ENCODE results near the gene DNAH6. TPM values are rescaled to one million over a fixed set of nuclear protein-coding genes. Genes with fewer than 3 reads are reported as not detected.

DNAH6 gene
- polyA plus RNA-seq, 1 donor (not counting 4 experiments of a cell fraction or from before 2014, with no cell fraction given), result 0.05 TPM

DNA sequence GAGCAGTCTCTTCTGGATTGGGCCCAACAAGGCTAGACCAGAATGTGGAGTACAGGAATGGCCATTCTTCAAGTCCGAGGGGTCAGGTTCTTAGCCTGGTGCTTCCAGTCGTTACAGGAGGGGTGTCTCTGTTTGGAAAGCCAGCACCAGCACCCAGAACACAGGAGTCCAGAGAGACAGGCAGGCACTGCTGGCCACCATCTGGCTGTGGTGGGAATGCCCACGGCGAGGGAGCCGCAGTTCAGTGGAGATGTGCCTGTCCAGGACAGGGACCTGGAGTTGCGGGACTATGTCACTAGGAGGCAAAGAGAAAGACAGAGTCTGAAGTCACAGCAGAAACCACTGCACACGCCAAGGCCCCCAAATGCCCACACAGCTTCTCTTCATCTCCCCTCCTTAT, 305.5 kb downstream of the DNAH6 start:
- no peaks in the 10 kb centered on the region for H3K4me1 ChIP-seq (ENCODE audit: control insufficient read depth, extremely low read depth, insufficient read depth, low read length)
- H4K20me1 ChIP-seq (ENCODE audit: control insufficient read depth, extremely low read depth, insufficient read depth, low read length), result no peaks in the 10 kb centered on the region
- no peaks in the 10 kb centered on the region for H3K9me3 ChIP-seq (ENCODE audit: control insufficient read depth, low read depth, low read length)
- FAIRE-seq (no peak), DNase-seq (ENCODE audit: low read depth, low spot score) (no peak)
- no peak overlapping the region for H3K27ac ChIP-seq (ENCODE audit: control insufficient read depth, insufficient read depth, low read length)
- H3K36me3 ChIP-seq (ENCODE audit: control insufficient read depth in 2 of 2, extremely low read depth in 1 of 2, insufficient read depth in 2 of 2, low read length in 2 of 2), result no peaks in the 10 kb centered on the region
- H2AFZ ChIP-seq (ENCODE audit: control insufficient read depth, low read length), result no peak overlapping the region
- H3K4me2 ChIP-seq (ENCODE audit: control insufficient read depth, extremely low read depth, insufficient read depth, low read depth, low read length), result no peak overlapping the region
- no peaks in the 10 kb centered on the region for H3K9me1 ChIP-seq (ENCODE audit: control insufficient read depth, extremely low read depth, insufficient read depth, low read length)
- H3K79me2 ChIP-seq (ENCODE audit: control insufficient read depth, insufficient read depth, low read length), result no peaks in the 10 kb centered on the region
- no peaks in the 10 kb centered on the region for H3K27me3 ChIP-seq (ENCODE audit: control insufficient read depth, extremely low read depth, insufficient read depth, low read length)
- dilution Hi-C loops (cut with MboI; ENCODE audit: extremely low pct_ligation_motif_present, low sequenced_read_pairs), result no loop called here
- TF ChIP-seq, protein P1, sequence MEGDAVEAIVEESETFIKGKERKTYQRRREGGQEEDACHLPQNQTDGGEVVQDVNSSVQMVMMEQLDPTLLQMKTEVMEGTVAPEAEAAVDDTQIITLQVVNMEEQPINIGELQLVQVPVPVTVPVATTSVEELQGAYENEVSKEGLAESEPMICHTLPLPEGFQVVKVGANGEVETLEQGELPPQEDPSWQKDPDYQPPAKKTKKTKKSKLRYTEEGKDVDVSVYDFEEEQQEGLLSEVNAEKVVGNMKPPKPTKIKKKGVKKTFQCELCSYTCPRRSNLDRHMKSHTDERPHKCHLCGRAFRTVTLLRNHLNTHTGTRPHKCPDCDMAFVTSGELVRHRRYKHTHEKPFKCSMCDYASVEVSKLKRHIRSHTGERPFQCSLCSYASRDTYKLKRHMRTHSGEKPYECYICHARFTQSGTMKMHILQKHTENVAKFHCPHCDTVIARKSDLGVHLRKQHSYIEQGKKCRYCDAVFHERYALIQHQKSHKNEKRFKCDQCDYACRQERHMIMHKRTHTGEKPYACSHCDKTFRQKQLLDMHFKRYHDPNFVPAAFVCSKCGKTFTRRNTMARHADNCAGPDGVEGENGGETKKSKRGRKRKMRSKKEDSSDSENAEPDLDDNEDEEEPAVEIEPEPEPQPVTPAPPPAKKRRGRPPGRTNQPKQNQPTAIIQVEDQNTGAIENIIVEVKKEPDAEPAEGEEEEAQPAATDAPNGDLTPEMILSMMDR (optimal IDR thresholded peaks at IDR 0.05 in 1 of 3, IDR thresholded peaks at IDR 0.05 in 1 of 3, conservative IDR thresholded peaks at IDR 0.05 in 1 of 3; ENCODE audit: extremely low read depth in 1 of 3, insufficient read depth in 2 of 3, low read length in 3 of 3), result no peak
- no peak for TF ChIP-seq EZH2 (IDR thresholded peaks at IDR 0.05; ENCODE audit: low read length)
- no peak overlapping the region for H3K4me3 ChIP-seq (ENCODE audit: control insufficient read depth in 2 of 3, extremely low read depth in 1 of 3, insufficient read depth in 2 of 3, low read depth in 1 of 3, low read length in 3 of 3)
- H3K9ac ChIP-seq (ENCODE audit: control insufficient read depth, extremely low read depth, insufficient read depth, low read length), result no peak overlapping the region

DNA sequence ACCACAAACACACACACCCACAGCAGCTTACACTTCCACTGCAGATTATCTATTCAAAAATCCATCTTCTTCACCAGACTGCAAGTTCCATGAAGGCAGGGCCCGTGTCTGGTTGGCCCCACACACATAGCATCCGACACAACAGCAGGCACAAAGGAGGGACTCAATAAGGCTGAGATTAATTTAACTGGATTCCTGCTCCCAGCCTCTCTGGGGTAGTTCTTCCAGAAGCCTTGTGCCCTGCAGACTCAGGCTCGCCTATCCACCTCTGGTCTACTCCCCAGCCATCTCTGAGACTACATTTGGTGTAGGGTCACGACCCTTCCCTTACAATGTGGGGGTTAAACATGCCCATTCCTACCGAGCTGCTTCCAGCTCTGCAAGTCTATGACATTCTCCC, 306.9 kb downstream of the DNAH6 start:
- Histone ChIP-seq H3K36me3 (ENCODE audit: control insufficient read depth in 2 of 2, extremely low read depth in 1 of 2, insufficient read depth in 2 of 2, low read length in 2 of 2) (no peaks in the 10 kb centered on the region), H3K9me3 (ENCODE audit: control insufficient read depth, low read depth, low read length) (no peaks in the 10 kb centered on the region), H3K9ac (ENCODE audit: control insufficient read depth, extremely low read depth, insufficient read depth, low read length) (no peak overlapping the region), H3K4me3 (ENCODE audit: control insufficient read depth in 2 of 3, extremely low read depth in 1 of 3, insufficient read depth in 2 of 3, low read depth in 1 of 3, low read length in 3 of 3) (no peak overlapping the region), H3K9me1 (ENCODE audit: control insufficient read depth, extremely low read depth, insufficient read depth, low read length) (no peaks in the 10 kb centered on the region), H3K4me2 (ENCODE audit: control insufficient read depth, extremely low read depth, insufficient read depth, low read depth, low read length) (no peak overlapping the region), H3K27me3 (ENCODE audit: control insufficient read depth, extremely low read depth, insufficient read depth, low read length) (peaks cover under 1% of the 10 kb centered on the region), H3K4me1 (ENCODE audit: control insufficient read depth, extremely low read depth, insufficient read depth, low read length) (no peaks in the 10 kb centered on the region), H3K27ac (ENCODE audit: control insufficient read depth, insufficient read depth, low read length) (no peak overlapping the region), H3K79me2 (ENCODE audit: control insufficient read depth, insufficient read depth, low read length) (no peaks in the 10 kb centered on the region), H4K20me1 (ENCODE audit: control insufficient read depth, extremely low read depth, insufficient read depth, low read length) (no peaks in the 10 kb centered on the region), H2AFZ (ENCODE audit: control insufficient read depth, low read length) (no peak overlapping the region)
- dilution Hi-C loops (cut with MboI; ENCODE audit: extremely low pct_ligation_motif_present, low sequenced_read_pairs), result no loop called here
- FAIRE-seq (no peak), DNase-seq (ENCODE audit: low read depth, low spot score) (no peak)
- no peak for TF ChIP-seq EZH2 (IDR thresholded peaks at IDR 0.05; ENCODE audit: low read length)
- TF ChIP-seq, protein P1 (optimal IDR thresholded peaks at IDR 0.05 in 1 of 3, IDR thresholded peaks at IDR 0.05 in 1 of 3, conservative IDR thresholded peaks at IDR 0.05 in 1 of 3; ENCODE audit: extremely low read depth in 1 of 3, insufficient read depth in 2 of 3, low read length in 3 of 3), result no peak
